Naive thymus-derived CD4-positive, alpha-beta T cell (primary cell): ENCODE data around the gene SOX6. TPM values are rescaled to one million over a fixed set of nuclear protein-coding genes. Genes with fewer than 3 reads are reported as not detected.
"Not testable (repeated sequence)": the region's sequence is repeated elsewhere in the genome, so short reads cannot be mapped to it uniquely, and the experiment has no call there.

Source experiments
- ATAC-seq: fragments of 150-1000 bp; cut with Tn5 transposase; 2 replicates; pipeline ENCODE4 v1.10.0; 2021; ENCODE audit warnings: mild to moderate bottlenecking, moderate library complexity
- CTCF ChIA-PET: fragments of 350-600 bp; sonication (Branson Sonifier 250); formaldehyde crosslinking; loops from one replicate; lab custom pipeline; 2021; ENCODE audit warnings: antibody characterized with exemption; lab: Charles Lee
- POLR2A ChIA-PET: fragments of 350-600 bp; sonication (Branson Sonifier 250); formaldehyde crosslinking; loops from one replicate; lab custom pipeline; 2021; ENCODE audit warnings: antibody characterized with exemption, inconsistent platforms; lab: Charles Lee
- DNase-seq, 9 donors: peaks; one replicate each; pipeline versions ENCODE4 v3.0.0 to v3.0.0-alpha.2; 2020 to 2022; ENCODE audit warnings: mixed read lengths in 1 of 9
- H3K27ac ChIP-seq: one replicate; pipeline ENCODE4 v1.7.0; 2013; ENCODE audit warnings: mild to moderate bottlenecking, low read depth, low read length, moderate library complexity
- H3K27me3 ChIP-seq, 2 donors: one replicate each; pipeline ENCODE4 v1.7.0; 2013; ENCODE audit warnings: low read length in 2 of 2, mild to moderate bottlenecking in 2 of 2, moderate library complexity in 2 of 2; ENCODE audit not compliant: control insufficient read depth in 2 of 2, insufficient read depth in 2 of 2
- H3K36me3 ChIP-seq, 3 experiments: 1 replicate in 2 of 3; 2 replicates in 1 of 3; pipeline ENCODE4 v1.7.0; 2013; ENCODE audit warnings: low read length in 3 of 3, mild to moderate bottlenecking in 3 of 3, moderate library complexity in 1 of 3; ENCODE audit not compliant: insufficient read depth in 3 of 3, control insufficient read depth in 2 of 3
- H3K4me1 ChIP-seq, 2 donors: one replicate each; pipeline ENCODE4 v1.7.0; 2013; ENCODE audit warnings: low read length in 2 of 2, mild to moderate bottlenecking in 2 of 2, moderate library complexity in 1 of 2; ENCODE audit not compliant: control insufficient read depth in 2 of 2, insufficient read depth in 2 of 2
- H3K4me3 ChIP-seq: 2 replicates; pipeline ENCODE4 v1.7.0; 2013; ENCODE audit warnings: mild to moderate bottlenecking, low read length
- H3K9me3 ChIP-seq, 3 experiments: 1 replicate in 2 of 3; 2 replicates in 1 of 3; pipeline ENCODE4 v1.7.0; 2013; ENCODE audit warnings: low read length in 3 of 3; ENCODE audit not compliant: control insufficient read depth in 2 of 3
- H3K27ac Mint-ChIP-seq, 9 donors: one replicate each; pipeline ENCODE4 v1.8.0; 2020 to 2022; ENCODE audit warnings: mixed read lengths in 9 of 9, mild to moderate bottlenecking in 8 of 9, moderate library complexity in 5 of 9, inconsistent platforms in 2 of 9
- H3K27me3 Mint-ChIP-seq, 5 donors: one replicate each; pipeline ENCODE4 v1.8.0; 2021 to 2022; ENCODE audit warnings: mixed read lengths in 5 of 5, mild to moderate bottlenecking in 1 of 5
- H3K36me3 Mint-ChIP-seq, 5 donors: one replicate each; pipeline ENCODE4 v1.8.0; 2020 to 2022; ENCODE audit warnings: mixed read lengths in 5 of 5, mild to moderate bottlenecking in 3 of 5, inconsistent platforms in 1 of 5
- H3K4me1 Mint-ChIP-seq, 7 donors: one replicate each; pipeline ENCODE4 v1.8.0; 2020 to 2022; ENCODE audit warnings: mixed read lengths in 7 of 7, mild to moderate bottlenecking in 3 of 7, inconsistent platforms in 1 of 7
- H3K4me3 Mint-ChIP-seq, 10 donors: one replicate each; pipeline ENCODE4 v1.8.0; 2020 to 2022; ENCODE audit warnings: mild to moderate bottlenecking in 10 of 10, mixed read lengths in 10 of 10, moderate library complexity in 6 of 10, inconsistent platforms in 2 of 10
- H3K9me3 Mint-ChIP-seq, 11 donors: one replicate each; pipeline ENCODE4 v1.8.0; 2020 to 2022; ENCODE audit warnings: mixed read lengths in 11 of 11, mild to moderate bottlenecking in 4 of 11, inconsistent platforms in 1 of 11, moderate library complexity in 1 of 11
- intact Hi-C, 2 donors: fragments of 100-400 bp; cut with micrococcal nuclease; formaldehyde crosslinking; loops; one replicate each; pipeline ENCODE4 v1.15.1; 2023
- polyA plus RNA-seq, 2 donors: library from polyadenylated mRNA; unstranded; fragments of 300-500 nt; fragmentation: Illumina TruSeq; gene quantifications; one replicate each; pipeline ENCODE4 v1.2.3, GENCODE V29; 2021
- total RNA-seq, 6 experiments: library from RNA in 5 of 6; stranded (reverse) in 5 of 6; gene quantifications; 1 replicate in 5 of 6; 2 replicates in 1 of 6; pipeline ENCODE4 v1.2.3 and lab custom pipeline; 2021 to 2026

Gene SOX6
- total and polyA plus RNA-seq, 7 experiments from 2014 or later = 0.51 TPM; not detected in 6

DNA sequence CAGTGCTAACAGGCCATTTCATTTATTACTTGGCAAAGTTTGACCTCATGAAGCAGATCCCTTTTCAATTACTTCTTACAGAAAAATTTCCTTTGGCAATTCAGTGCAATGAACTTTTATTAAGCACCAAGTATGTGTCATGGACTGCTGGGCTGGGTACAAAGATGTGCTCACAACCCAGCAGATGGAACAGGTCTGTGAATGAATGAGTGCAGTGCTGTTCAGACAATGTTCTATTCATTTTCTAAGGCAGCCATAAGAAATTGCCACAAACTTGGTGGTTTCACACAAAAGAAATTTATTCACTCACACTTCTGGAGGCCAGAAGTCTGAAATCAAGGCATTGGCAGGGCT, 428.5 kb downstream of the SOX6 start:
- ChIA-PET CTCF (no interaction called here), POLR2A (no interaction called here)
- H3K4me3 Mint-ChIP-seq = no peak overlapping the region
- H3K4me1 Mint-ChIP-seq = no peaks in the 10 kb centered on the region
- H3K27ac ChIP-seq = no peak overlapping the region
- H3K36me3 Mint-ChIP-seq = no peaks in the 10 kb centered on the region
- no peak overlapping the region for H3K27ac Mint-ChIP-seq
- no peaks in the 10 kb centered on the region for H3K4me1 ChIP-seq
- no peaks in the 10 kb centered on the region for H3K36me3 ChIP-seq
- peaks cover 0 to 16% (median 3%) of the 10 kb centered on the region in 11 donors for H3K9me3 Mint-ChIP-seq
- DNase-seq (no peak), ATAC-seq (no peak)
- H3K4me3 ChIP-seq = no peak overlapping the region
- intact Hi-C loops = no loop called here
- H3K27me3 Mint-ChIP-seq = peaks cover 0 to 4% (median 0%) of the 10 kb centered on the region in 5 donors
- no peaks in the 10 kb centered on the region for H3K9me3 ChIP-seq
- H3K27me3 ChIP-seq = no peaks in the 10 kb centered on the region

GRCh38 chr11:15927196-15927863, 429.0 kb downstream of the SOX6 start:
- Histone ChIP-seq H3K36me3 (no peaks in the 10 kb centered on the region), H3K4me3 (no peak overlapping the region), H3K4me1 (no peaks in the 10 kb centered on the region), H3K9me3 (no peaks in the 10 kb centered on the region), H3K27me3 (no peaks in the 10 kb centered on the region), H3K27ac (no peak overlapping the region)
- ChIA-PET POLR2A (no interaction called here), CTCF (no interaction called here)
- ATAC-seq (no peak), DNase-seq (no peak)
- Mint-ChIP-seq H3K27ac (no peak overlapping the region), H3K36me3 (no peaks in the 10 kb centered on the region), H3K4me3 (no peak overlapping the region), H3K27me3 (peaks cover 0 to 4% (median 0%) of the 10 kb centered on the region in 5 donors), H3K4me1 (no peaks in the 10 kb centered on the region), H3K9me3 (peaks cover 0 to 16% (median 3%) of the 10 kb centered on the region in 11 donors)
- intact Hi-C loops = no loop called here

DNA sequence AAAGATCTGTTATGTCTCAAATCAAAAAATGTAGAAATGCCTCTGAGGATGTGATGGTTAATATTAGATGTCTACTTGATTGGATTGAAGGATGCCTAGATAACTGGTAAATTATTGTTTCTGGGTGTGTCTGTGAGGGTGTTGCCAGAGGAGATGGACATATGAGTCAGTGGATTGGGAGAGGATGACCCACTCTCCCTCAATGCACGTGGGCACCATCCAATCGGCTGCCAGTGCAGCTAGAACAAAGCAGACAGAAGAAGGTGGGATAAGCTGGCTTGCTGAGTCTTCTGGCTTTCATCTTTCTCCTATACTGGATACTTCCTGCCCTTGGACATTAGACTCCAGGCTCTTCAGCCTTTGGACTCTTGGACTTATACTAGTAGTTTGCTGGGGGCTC, 430.3 kb downstream of the SOX6 start:
- ChIA-PET POLR2A (no interaction called here), CTCF (no interaction called here)
- intact Hi-C loops = no loop called here
- DNase-seq (no peak), ATAC-seq (no peak)
- H3K4me1 ChIP-seq = no peaks in the 10 kb centered on the region
- Mint-ChIP-seq H3K27me3 (peaks cover 0 to 4% (median 0%) of the 10 kb centered on the region in 5 donors), H3K27ac (no peak overlapping the region), H3K9me3 (peaks cover 0 to 10% (median 2%) of the 10 kb centered on the region in 11 donors), H3K4me3 (no peak overlapping the region), H3K36me3 (no peaks in the 10 kb centered on the region), H3K4me1 (no peaks in the 10 kb centered on the region)
- no peak overlapping the region for H3K4me3 ChIP-seq
- H3K9me3 ChIP-seq = no peaks in the 10 kb centered on the region
- no peaks in the 10 kb centered on the region for H3K36me3 ChIP-seq
- H3K27me3 ChIP-seq = no peaks in the 10 kb centered on the region
- H3K27ac ChIP-seq = no peak overlapping the region

GRCh38 chr11:15923183-15923582, 433.2 kb downstream of the SOX6 start:
- H3K27me3 Mint-ChIP-seq = peaks cover 0 to 5% (median 1%) of the 10 kb centered on the region in 5 donors
- Histone ChIP-seq H3K27ac (no peak overlapping the region), H3K4me1 (no peaks in the 10 kb centered on the region), H3K36me3 (no peaks in the 10 kb centered on the region), H3K27me3 (no peaks in the 10 kb centered on the region), H3K4me3 (no peak overlapping the region), H3K9me3 (no peaks in the 10 kb centered on the region)
- H3K4me1 Mint-ChIP-seq = peaks cover 0 to 2% (median 0%) of the 10 kb centered on the region in 7 donors
- intact Hi-C loops = no loop called here
- H3K4me3 Mint-ChIP-seq = no peak overlapping the region
- CTCF ChIA-PET = no interaction called here
- H3K27ac Mint-ChIP-seq = no peak overlapping the region
- POLR2A ChIA-PET = no interaction called here
- H3K36me3 Mint-ChIP-seq = no peaks in the 10 kb centered on the region
- ATAC-seq (no peak), DNase-seq (no peak)
- H3K9me3 Mint-ChIP-seq = peaks cover 0 to 4% (median 0%) of the 10 kb centered on the region in 11 donors

GRCh38 chr11:15922745-15923144, 433.6 kb downstream of the SOX6 start:
- H3K4me3 Mint-ChIP-seq, H3K36me3 Mint-ChIP-seq, POLR2A ChIA-PET, H3K9me3 ChIP-seq, H3K4me1 ChIP-seq, H3K4me1 Mint-ChIP-seq, H3K9me3 Mint-ChIP-seq, ATAC-seq, H3K27ac ChIP-seq, intact Hi-C loops, CTCF ChIA-PET, H3K27me3 ChIP-seq, DNase-seq, H3K27ac Mint-ChIP-seq, H3K4me3 ChIP-seq, H3K27me3 Mint-ChIP-seq, H3K36me3 ChIP-seq: not testable (repeated sequence)

GRCh38 chr11:15920856-15921629, 435.3 kb downstream of the SOX6 start:
- intact Hi-C loops = no loop called here
- Mint-ChIP-seq H3K4me1 (peaks cover 0 to 2% (median 0%) of the 10 kb centered on the region in 7 donors), H3K27ac (no peak overlapping the region), H3K4me3 (no peak overlapping the region), H3K36me3 (no peaks in the 10 kb centered on the region), H3K9me3 (peaks cover 0 to 4% (median 0%) of the 10 kb centered on the region in 11 donors), H3K27me3 (peaks cover 0 to 5% (median 1%) of the 10 kb centered on the region in 5 donors)
- Histone ChIP-seq H3K9me3 (no peaks in the 10 kb centered on the region), H3K27ac (no peak overlapping the region), H3K27me3 (no peaks in the 10 kb centered on the region), H3K36me3 (no peaks in the 10 kb centered on the region), H3K4me1 (no peaks in the 10 kb centered on the region), H3K4me3 (no peak overlapping the region)
- POLR2A ChIA-PET = no interaction called here
- CTCF ChIA-PET = no interaction called here
- ATAC-seq (no peak), DNase-seq (no peak)
